Naive thymus-derived CD8-positive, alpha-beta T cell (primary cell): Measurements from ENCODE around the gene DSE. TPM values are rescaled to one million over a fixed set of nuclear protein-coding genes. Genes with fewer than 3 reads are reported as not detected.
A peak's percentile ranks its signal among the peaks of the same experiment; 100 is the strongest.

ENCODE experiments used
- ATAC-seq, 2 donors: fragments of 150-1000 bp; cut with Tn5 transposase in 1 of 2; sonication (Bioruptor Pico), chemical (Tn5 transposase) in 1 of 2; 1 replicate in 1 of 2; 2 replicates in 1 of 2; pipeline ENCODE4 v1.10.0; 2021; ENCODE audit warnings: mild to moderate bottlenecking in 2 of 2, moderate library complexity in 2 of 2
- POLR2A ChIA-PET: fragments of 350-600 bp; sonication (Branson Sonifier 250); formaldehyde crosslinking; loops from one replicate; lab custom pipeline; 2021; ENCODE audit warnings: antibody characterized with exemption; lab: Charles Lee
- DNase-seq, 10 donors: peaks; one replicate each; pipeline versions ENCODE4 v3.0.0 to v3.0.0-alpha.2; 2020 to 2022
- H3K27ac Mint-ChIP-seq, 10 donors: one replicate each; pipeline ENCODE4 v1.8.0; 2020 to 2022; ENCODE audit warnings: mild to moderate bottlenecking in 10 of 10, mixed read lengths in 10 of 10, moderate library complexity in 4 of 10, inconsistent platforms in 1 of 10
- H3K27me3 Mint-ChIP-seq, 5 donors: one replicate each; pipeline ENCODE4 v1.8.0; 2021 to 2022; ENCODE audit warnings: mixed read lengths in 5 of 5
- H3K36me3 Mint-ChIP-seq, 3 donors: one replicate each; pipeline ENCODE4 v1.8.0; 2020 to 2022; ENCODE audit warnings: mixed read lengths in 3 of 3, mild to moderate bottlenecking in 2 of 3, inconsistent platforms in 1 of 3
- H3K4me1 Mint-ChIP-seq, 4 donors: one replicate each; pipeline ENCODE4 v1.8.0; 2021 to 2022; ENCODE audit warnings: mixed read lengths in 4 of 4
- H3K4me3 Mint-ChIP-seq, 10 donors: one replicate each; pipeline ENCODE4 v1.8.0; 2020 to 2022; ENCODE audit warnings: mild to moderate bottlenecking in 10 of 10, mixed read lengths in 10 of 10, moderate library complexity in 6 of 10, inconsistent platforms in 1 of 10
- H3K9me3 Mint-ChIP-seq, 9 donors: one replicate each; pipeline ENCODE4 v1.8.0; 2020 to 2022; ENCODE audit warnings: mixed read lengths in 9 of 9, mild to moderate bottlenecking in 3 of 9, inconsistent platforms in 1 of 9, moderate library complexity in 1 of 9
- polyA plus RNA-seq, 3 donors: library from polyadenylated mRNA; unstranded; fragments of 300-500 nt; fragmentation: Illumina TruSeq; gene quantifications; one replicate each; pipeline ENCODE4 v1.2.3, GENCODE V29; 2021
- total RNA-seq, 8 experiments: library from RNA in 2 of 8; stranded (reverse) in 2 of 8; gene quantifications; one replicate each; pipeline ENCODE4 v1.2.3 and lab custom pipeline; 2021 to 2026

Gene DSE
- total and polyA plus RNA-seq, 5 experiments from 2014 or later, result 3.9 to 9.3 (median 4.9) TPM

GRCh38 chr6:116380346-116380745 is 9.6 kb downstream of the DSE start:
- no peak for DNase-seq
- Mint-ChIP-seq H3K9me3 (no peaks in the 10 kb centered on the region), H3K27me3 (peaks cover 13 to 34% (median 17%) of the 10 kb centered on the region in 5 donors), H3K4me1 (peaks cover 0 to 1% (median 0%) of the 10 kb centered on the region in 4 donors), H3K4me3 (no peak overlapping the region), H3K27ac (no peak overlapping the region), H3K36me3 (no peaks in the 10 kb centered on the region)
- POLR2A ChIA-PET, result no interaction called here
- ATAC-seq, result no peak

- H3K4me1 Mint-ChIP-seq, result peaks cover 0 to 3% (median 0%) of the 10 kb centered on the region in 4 donors
- DNase-seq, result no peak
- POLR2A ChIA-PET, result no interaction called here
- H3K27me3 Mint-ChIP-seq, result peaks cover 12 to 29% (median 15%) of the 10 kb centered on the region in 5 donors
- H3K27ac Mint-ChIP-seq, result no peak overlapping the region
- H3K9me3 Mint-ChIP-seq, result no peaks in the 10 kb centered on the region
- no peak for ATAC-seq
- no peaks in the 10 kb centered on the region for H3K36me3 Mint-ChIP-seq
- no peak overlapping the region for H3K4me3 Mint-ChIP-seq
These were observed 10.3 kb downstream of the DSE start for GRCh38 chr6:116381000-116381399.

GRCh38 chr6:116382587-116382986 is 11.8 kb downstream of the DSE start:
- Mint-ChIP-seq H3K4me3 (no peak overlapping the region), H3K36me3 (no peaks in the 10 kb centered on the region), H3K9me3 (no peaks in the 10 kb centered on the region), H3K4me1 (peaks cover 0 to 11% (median 1%) of the 10 kb centered on the region in 4 donors), H3K27ac (no peak overlapping the region), H3K27me3 (peaks cover 5 to 19% (median 11%) of the 10 kb centered on the region in 5 donors)
- DNase-seq (no peak), ATAC-seq (no peak)
- POLR2A ChIA-PET, result no interaction called here

- peaks cover 0 to 24% (median 3%) of the 10 kb centered on the region in 4 donors for H3K4me1 Mint-ChIP-seq
- H3K27me3 Mint-ChIP-seq, result peaks cover 5 to 17% (median 11%) of the 10 kb centered on the region in 5 donors
- POLR2A ChIA-PET, result no interaction called here
- ATAC-seq, result no peak
- DNase-seq, result no peak
- H3K9me3 Mint-ChIP-seq, result no peaks in the 10 kb centered on the region
- H3K27ac Mint-ChIP-seq, result peak overlapping the region in 1 of 10 donors; percentile 7
- H3K4me3 Mint-ChIP-seq, result no peak overlapping the region
- no peaks in the 10 kb centered on the region for H3K36me3 Mint-ChIP-seq
These were observed 14.1 kb downstream of the DSE start for GRCh38 chr6:116384727-116385458.

GRCh38 chr6:116385459-116385802 is 14.7 kb downstream of the DSE start:
- Mint-ChIP-seq H3K4me3 (no peak overlapping the region), H3K9me3 (no peaks in the 10 kb centered on the region), H3K36me3 (no peaks in the 10 kb centered on the region), H3K27me3 (peaks cover 3 to 12% (median 8%) of the 10 kb centered on the region in 5 donors), H3K4me1 (peaks cover 0 to 24% (median 3%) of the 10 kb centered on the region in 4 donors), H3K27ac (peak overlapping the region in 1 of 10 donors; percentile 7)
- ATAC-seq, result no peak
- DNase-seq, result no peak
- POLR2A ChIA-PET, result no interaction called here

- H3K9me3 Mint-ChIP-seq, result no peaks in the 10 kb centered on the region
- no peak overlapping the region for H3K4me3 Mint-ChIP-seq
- H3K27ac Mint-ChIP-seq, result no peak overlapping the region
- POLR2A ChIA-PET, result no interaction called here
- DNase-seq (no peak), ATAC-seq (no peak)
- H3K27me3 Mint-ChIP-seq, result peaks cover 2 to 11% (median 7%) of the 10 kb centered on the region in 5 donors
- H3K4me1 Mint-ChIP-seq, result peaks cover 0 to 28% (median 3%) of the 10 kb centered on the region in 4 donors
- no peaks in the 10 kb centered on the region for H3K36me3 Mint-ChIP-seq
These were observed 15.2 kb downstream of the DSE start for GRCh38 chr6:116385921-116386320.

GRCh38 chr6:116386581-116387299 is 16.0 kb downstream of the DSE start:
- H3K27ac Mint-ChIP-seq, result peak overlapping the region in 1 of 10 donors; percentile 22
- ATAC-seq, result no peak
- no peak for DNase-seq

GRCh38 chr6:116387374-116387773 is 16.6 kb downstream of the DSE start:
- peak overlapping the region in 1 of 10 donors; percentile 22 for H3K27ac Mint-ChIP-seq
- no peak for DNase-seq
- H3K27me3 Mint-ChIP-seq, result peaks cover 0 to 8% (median 0%) of the 10 kb centered on the region in 5 donors

More at GRCh38 chr6:116386581-116387299, 16.0 kb downstream of the DSE start:
- Mint-ChIP-seq H3K9me3 (no peaks in the 10 kb centered on the region), H3K4me3 (no peak overlapping the region), H3K27me3 (peaks cover 0 to 9% (median 0%) of the 10 kb centered on the region in 5 donors), H3K4me1 (peaks cover 0 to 32% (median 3%) of the 10 kb centered on the region in 4 donors), H3K36me3 (no peaks in the 10 kb centered on the region)
- POLR2A ChIA-PET, result no interaction called here

GRCh38 chr6:116388924-116389323 is 18.2 kb downstream of the DSE start:
- H3K27me3 Mint-ChIP-seq, result peaks cover 0 to 4% (median 0%) of the 10 kb centered on the region in 5 donors
- peaks cover 7 to 51% (median 12%) of the 10 kb centered on the region in 4 donors for H3K4me1 Mint-ChIP-seq
- H3K9me3 Mint-ChIP-seq, result no peaks in the 10 kb centered on the region
- POLR2A ChIA-PET, result no interaction called here
- H3K36me3 Mint-ChIP-seq, result no peaks in the 10 kb centered on the region
- DNase-seq (no peak), ATAC-seq (no peak)
- H3K27ac Mint-ChIP-seq, result peak overlapping the region in 2 of 10 donors; percentile 21 to 32
- H3K4me3 Mint-ChIP-seq, result no peak overlapping the region

More at GRCh38 chr6:116387374-116387773, 16.6 kb downstream of the DSE start:
- Mint-ChIP-seq H3K4me1 (peaks cover 4 to 36% (median 6%) of the 10 kb centered on the region in 4 donors), H3K36me3 (no peaks in the 10 kb centered on the region), H3K4me3 (no peak overlapping the region), H3K9me3 (no peaks in the 10 kb centered on the region)
- no peak for ATAC-seq
- POLR2A ChIA-PET, result no interaction called here

GRCh38 chr6:116389357-116389756 is 18.6 kb downstream of the DSE start:
- H3K9me3 Mint-ChIP-seq, result no peaks in the 10 kb centered on the region
- POLR2A ChIA-PET, result no interaction called here
- peak overlapping the region in 1 of 10 donors; percentile 21 for H3K27ac Mint-ChIP-seq
- peaks cover 7 to 51% (median 12%) of the 10 kb centered on the region in 4 donors for H3K4me1 Mint-ChIP-seq
- no peak overlapping the region for H3K4me3 Mint-ChIP-seq
- no peaks in the 10 kb centered on the region for H3K36me3 Mint-ChIP-seq
- ATAC-seq (no peak), DNase-seq (no peak)
- H3K27me3 Mint-ChIP-seq, result peaks cover 0 to 4% (median 0%) of the 10 kb centered on the region in 5 donors

- Mint-ChIP-seq H3K9me3 (no peaks in the 10 kb centered on the region), H3K4me3 (peak overlapping the region in 1 of 10 donors; percentile 46), H3K27ac (no peak overlapping the region), H3K27me3 (no peaks in the 10 kb centered on the region), H3K4me1 (peaks cover 7 to 49% (median 12%) of the 10 kb centered on the region in 4 donors), H3K36me3 (no peaks in the 10 kb centered on the region)
- no peak for ATAC-seq
- DNase-seq, result no peak
- POLR2A ChIA-PET, result no interaction called here
These were observed 19.8 kb downstream of the DSE start for GRCh38 chr6:116390581-116390980.

GRCh38 chr6:116392132-116393013 is 21.6 kb downstream of the DSE start:
- ATAC-seq (peak; percentile 14 to 23), DNase-seq (peak in 1 of 10 donors; percentile 6)
- POLR2A ChIA-PET, result no interaction called here
- Mint-ChIP-seq H3K4me1 (peaks cover 4 to 52% (median 12%) of the 10 kb centered on the region in 4 donors), H3K27me3 (no peaks in the 10 kb centered on the region), H3K36me3 (no peaks in the 10 kb centered on the region), H3K27ac (peak overlapping the region in 6 of 10 donors; percentile 1 to 76 (median 46)), H3K9me3 (no peaks in the 10 kb centered on the region), H3K4me3 (peak overlapping the region in 2 of 10 donors; percentile 11 to 16)
